H1 (cell line): ENCODE measurements around the gene BOD1L2. TPM values are rescaled to one million over a fixed set of nuclear protein-coding genes. Genes with fewer than 3 reads are reported as not detected.

Experiments used
- CHD1 ChIP-seq: IDR thresholded peaks from 2 replicates; pipeline ENCODE4 v1.6.1; 2012; ENCODE audit warnings: low read depth, low read length, improper control_type of control experiment
- NRF1 ChIP-seq: IDR thresholded peaks from 2 replicates; pipeline ENCODE4 v1.6.1; 2011; ENCODE audit warnings: mild to moderate bottlenecking, low read depth, low read length, improper control_type of control experiment
- polyA plus RNA-seq, 7 experiments: library from polyadenylated mRNA; depleted of rRNA in 3 of 7; stranded (reverse) in 5 of 7; unstranded in 2 of 7; fragments of >200 nt in 5 of 7; fragments of 200-250 nt in 2 of 7; gene quantifications; 1 replicate in 5 of 7; 2 replicates in 1 of 7; 4 replicates in 1 of 7; pipeline versions ENCODE4 v1.2.1 to v1.2.3, GENCODE V29; 2011 to 2013; ENCODE audit warnings: missing spikeins in 2 of 7, mixed read lengths in 2 of 7
- total RNA-seq: library from RNA; stranded (reverse); fragmentation: NEBNext Ultra II Directional; extraction: Animal tissue kit (Norgen Biotek cat#: 25700); gene quantifications from 2 replicates; pipeline ENCODE4 v1.2.1, GENCODE V29; 2021

Gene BOD1L2
- total and polyA plus RNA-seq, 2 of the 8 experiments (the other 6 are each of a cell fraction or from before 2014, with no cell fraction given): not detected

GRCh38 chr18:57154191-57154830 is 7.4 kb downstream of the BOD1L2 start (continued):
- TF ChIP-seq CHD1 (no peak), NRF1 (no peak)
